HG03378 (cell line): ENCODE results near the gene FAN1.

Experiments used
- ATAC-seq: cut with Tn5 transposase; IDR thresholded peaks from one replicate; pipeline ENCODE4 v1.9.1; 2021; ENCODE audit warnings: mild to moderate bottlenecking, moderate library complexity; ENCODE audit not compliant: unreplicated experiment

Gene FAN1

GRCh38 chr15:30954674-30955073, 51.0 kb downstream of the FAN1 start:
- ATAC-seq = no peak

DNA sequence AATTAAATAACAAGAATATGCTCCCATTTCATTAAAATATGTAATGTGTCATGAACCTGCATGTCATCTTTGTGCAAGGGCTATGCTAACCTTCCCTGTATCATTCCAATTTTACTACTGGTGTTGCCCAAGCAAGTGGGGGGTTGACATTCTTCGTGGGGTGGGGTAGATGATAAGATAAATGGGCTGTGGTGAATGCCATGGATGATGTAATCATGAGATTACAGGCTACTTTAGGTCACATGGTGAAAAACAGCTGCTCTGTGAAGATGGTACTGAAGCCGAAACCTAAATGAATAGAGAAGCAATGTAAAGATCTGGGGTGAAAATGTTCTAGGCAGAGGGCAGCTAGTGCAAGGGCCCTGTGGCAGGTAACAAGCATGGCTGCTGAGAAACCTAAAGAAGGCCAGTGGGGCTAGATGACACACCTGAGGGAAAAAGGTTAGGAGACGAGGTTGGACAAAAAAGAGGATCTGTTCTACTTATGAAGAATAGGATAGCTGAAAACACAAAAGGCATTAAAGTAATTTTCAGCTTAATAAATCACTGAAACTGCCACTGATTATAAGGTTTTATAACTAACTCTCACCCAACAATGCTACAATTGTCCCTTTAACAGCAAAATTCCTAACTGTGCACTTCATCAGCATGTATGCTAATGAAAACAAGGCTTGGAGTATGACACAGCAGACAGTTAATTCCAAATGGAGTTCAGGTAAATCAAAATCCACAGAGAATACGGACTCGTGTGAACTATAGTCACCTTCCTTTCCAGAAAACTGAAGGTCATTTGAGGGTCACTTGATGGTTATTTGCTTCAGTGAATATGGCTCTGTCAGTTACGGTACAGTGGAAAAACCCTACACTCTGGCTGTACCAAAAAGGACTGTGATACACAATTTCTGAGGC, 52.8 kb downstream of the FAN1 start:
- ATAC-seq = no peak

- no peak for ATAC-seq
Measured at GRCh38 chr15:30958219-30958618, 54.5 kb downstream of the FAN1 start.

- no peak for ATAC-seq
Measured at GRCh38 chr15:30962079-30962478, 58.4 kb downstream of the FAN1 start.

GRCh38 chr15:30962659-30963058, 58.9 kb downstream of the FAN1 start:
- ATAC-seq = no peak

DNA sequence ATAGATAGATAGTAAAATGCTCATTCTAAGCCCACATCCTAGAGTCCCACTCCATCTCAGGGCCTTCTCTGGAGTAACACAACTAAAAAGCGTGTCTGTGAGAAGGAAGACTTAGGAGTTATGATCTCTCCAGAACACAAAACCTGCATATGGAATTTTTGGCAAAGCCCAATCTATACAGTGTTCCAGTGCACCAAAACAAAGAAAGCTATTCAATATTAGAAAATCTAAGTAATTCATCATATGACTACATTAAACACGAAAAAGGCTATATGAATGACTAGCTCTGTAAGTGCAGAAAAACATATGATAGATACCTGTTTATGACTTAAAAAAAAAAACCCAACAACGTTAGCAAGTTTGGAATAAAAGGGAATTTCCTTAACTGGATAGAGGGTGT, 60.0 kb downstream of the FAN1 start:
- ATAC-seq = no peak

DNA sequence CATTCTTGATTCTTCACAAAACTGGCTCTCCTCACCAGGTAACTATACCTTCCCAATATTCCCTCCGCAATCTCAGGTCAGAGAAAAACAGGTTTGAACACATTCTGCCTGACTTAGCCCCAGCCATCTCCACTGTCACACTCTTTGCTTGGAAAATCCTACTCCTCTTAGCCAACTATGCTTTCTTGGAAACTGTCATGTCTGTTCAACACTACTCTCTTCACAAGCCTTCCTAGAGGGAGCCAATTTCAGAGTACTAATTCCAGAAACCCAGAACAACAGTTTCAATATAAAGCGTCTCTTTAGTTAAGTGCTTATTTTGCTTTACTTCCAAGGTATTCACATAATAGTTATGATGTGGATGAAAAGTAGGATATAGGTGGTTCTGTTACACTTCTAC, 66.0 kb downstream of the FAN1 start:
- no peak for ATAC-seq

- ATAC-seq = no peak
Measured at GRCh38 chr15:30973379-30973778, 69.7 kb downstream of the FAN1 start.

GRCh38 chr15:30974112-30974511, 70.4 kb downstream of the FAN1 start:
- ATAC-seq = no peak

GRCh38 chr15:30978328-30978727, 74.6 kb downstream of the FAN1 start:
- no peak for ATAC-seq

DNA sequence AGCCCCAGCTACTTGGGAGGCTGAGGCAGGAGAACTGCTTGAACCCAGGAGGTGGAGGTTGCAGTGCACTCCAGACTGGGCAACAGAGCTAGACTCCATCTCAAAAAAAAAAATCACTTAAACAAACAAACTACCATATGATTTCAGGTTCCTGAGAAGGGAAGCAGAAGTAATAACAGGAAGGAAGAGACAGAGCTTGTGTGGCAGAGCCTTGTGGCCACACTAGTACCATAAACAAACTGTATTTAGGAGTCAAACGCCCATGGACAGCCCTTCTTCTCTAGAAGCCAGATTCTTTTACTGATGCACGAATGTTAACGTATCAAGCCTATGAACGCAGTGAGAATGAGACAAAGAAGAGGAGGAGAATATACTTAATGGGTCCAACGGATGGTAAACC, 75.7 kb downstream of the FAN1 start:
- ATAC-seq = no peak

GRCh38 chr15:30984118-30984517, 80.4 kb downstream of the FAN1 start:
- ATAC-seq = no peak

- no peak for ATAC-seq
Measured at GRCh38 chr15:30984542-30984941, 80.8 kb downstream of the FAN1 start.

DNA sequence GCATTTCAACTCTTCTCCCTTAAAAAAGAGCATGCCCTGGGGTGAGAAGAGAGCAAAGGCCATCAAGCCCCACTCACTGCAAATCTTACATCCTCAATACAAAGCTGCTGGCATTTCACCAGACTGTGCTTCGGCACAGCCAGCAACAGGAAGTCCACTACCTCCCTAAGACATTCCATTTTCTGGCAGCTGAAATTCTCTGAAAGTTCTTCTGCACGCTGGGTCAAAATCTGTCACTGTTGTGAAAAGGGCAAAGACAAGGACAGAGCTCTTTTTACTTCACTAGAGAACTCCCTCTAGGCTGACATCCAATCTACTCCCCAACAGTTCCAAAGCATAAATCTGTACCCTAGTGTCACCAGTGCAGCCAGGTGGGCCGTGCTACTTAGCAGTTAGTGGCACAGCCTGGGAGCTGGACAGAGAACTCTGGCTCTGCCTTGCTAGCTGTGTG, 81.4 kb downstream of the FAN1 start:
- no peak for ATAC-seq

GRCh38 chr15:30990036-30990435, 86.3 kb downstream of the FAN1 start:
- no peak for ATAC-seq

DNA sequence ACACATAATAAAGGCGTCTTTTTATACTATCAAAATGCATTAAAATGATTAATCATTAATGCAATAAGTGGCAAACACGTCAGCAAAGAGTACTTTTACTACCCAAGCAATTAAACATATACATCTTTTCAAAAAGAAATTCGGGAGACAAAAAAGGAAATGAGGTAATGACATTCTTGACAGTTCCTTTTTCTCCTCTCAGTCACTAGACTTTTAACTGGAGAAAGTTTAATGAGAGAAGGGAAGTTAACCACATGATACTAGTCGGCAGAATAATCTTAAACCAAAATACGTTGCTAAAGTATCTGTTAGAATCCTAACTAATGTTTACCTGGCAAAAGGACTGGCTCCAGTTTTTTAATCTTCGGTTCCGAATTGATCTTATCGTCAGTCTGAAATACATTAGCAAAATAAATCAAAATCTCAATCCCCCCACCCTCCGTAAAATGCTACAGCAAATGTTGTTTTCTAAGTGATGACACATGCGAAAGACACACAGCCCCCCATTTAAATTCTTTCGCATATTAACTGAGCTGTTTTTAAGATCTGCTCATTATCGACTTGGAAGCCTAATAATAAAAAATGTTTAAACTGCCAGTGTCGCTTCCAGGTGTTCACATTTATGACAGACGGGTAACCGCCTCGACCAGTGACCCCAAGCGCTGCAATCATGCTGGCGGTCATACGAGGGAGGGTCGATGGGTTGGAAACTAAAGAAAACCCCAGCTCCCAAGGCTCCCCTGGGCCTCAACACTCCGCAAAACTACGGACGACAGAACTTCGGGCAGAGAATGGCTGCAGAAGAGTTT, 86.9 kb downstream of the FAN1 start:
- peak; percentile 9 for ATAC-seq

DNA sequence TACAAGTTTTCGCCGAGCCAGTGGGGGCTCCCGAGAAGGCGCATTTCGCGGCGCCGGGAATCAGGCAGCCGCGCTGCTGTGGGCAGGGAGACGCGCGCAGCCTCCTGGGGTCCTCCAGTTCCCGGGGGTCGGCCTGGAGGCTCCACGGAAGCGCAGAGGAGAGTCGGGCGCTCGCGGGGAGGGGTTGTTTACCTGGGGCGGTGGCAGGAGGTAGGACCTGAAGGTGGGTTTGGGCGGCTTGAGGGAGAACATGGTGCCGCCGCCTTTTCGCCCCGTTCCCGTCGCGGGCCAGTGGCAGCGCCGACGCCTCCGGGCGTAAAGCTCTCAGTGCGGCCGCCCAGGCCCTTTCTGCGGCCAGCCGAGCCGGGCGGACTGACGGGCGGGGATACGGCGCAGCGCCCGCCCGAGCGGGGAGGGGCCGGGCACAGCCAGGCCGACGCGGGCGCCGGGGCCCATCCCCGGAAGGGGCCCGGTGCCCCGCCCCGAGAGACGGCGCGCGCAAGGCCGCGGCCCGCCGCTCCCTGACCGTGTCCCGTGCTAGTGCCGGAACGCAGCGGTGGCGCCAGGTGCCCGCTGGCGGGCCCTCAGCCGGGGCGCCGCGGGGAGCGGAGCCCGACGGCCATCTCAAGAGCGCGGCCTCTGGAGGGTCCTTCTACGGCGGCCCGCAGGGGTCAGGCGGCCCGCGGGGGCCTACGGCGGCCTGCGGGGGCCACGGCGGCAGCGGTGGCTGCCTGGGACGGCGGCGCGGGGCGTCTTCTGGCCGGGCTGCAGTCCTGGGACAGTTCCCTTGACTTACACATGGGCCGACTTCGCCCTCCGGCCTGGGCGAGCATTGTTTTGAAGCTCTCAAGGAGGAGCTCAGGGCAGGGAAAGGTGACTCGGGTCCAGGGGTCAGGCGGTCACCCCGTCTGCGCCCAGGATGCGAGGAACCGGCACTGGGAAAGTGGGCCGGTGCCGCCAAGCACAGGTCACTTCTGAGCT, 87.8 kb downstream of the FAN1 start, which contains the start of gene MTMR10:
Gene MTMR10, minus strand, starts transcription at position 374 of the 981 bp plus-strand sequence. Its CDS starts 122 bp downstream, at position 252.
- peak; percentile 65 for ATAC-seq

DNA sequence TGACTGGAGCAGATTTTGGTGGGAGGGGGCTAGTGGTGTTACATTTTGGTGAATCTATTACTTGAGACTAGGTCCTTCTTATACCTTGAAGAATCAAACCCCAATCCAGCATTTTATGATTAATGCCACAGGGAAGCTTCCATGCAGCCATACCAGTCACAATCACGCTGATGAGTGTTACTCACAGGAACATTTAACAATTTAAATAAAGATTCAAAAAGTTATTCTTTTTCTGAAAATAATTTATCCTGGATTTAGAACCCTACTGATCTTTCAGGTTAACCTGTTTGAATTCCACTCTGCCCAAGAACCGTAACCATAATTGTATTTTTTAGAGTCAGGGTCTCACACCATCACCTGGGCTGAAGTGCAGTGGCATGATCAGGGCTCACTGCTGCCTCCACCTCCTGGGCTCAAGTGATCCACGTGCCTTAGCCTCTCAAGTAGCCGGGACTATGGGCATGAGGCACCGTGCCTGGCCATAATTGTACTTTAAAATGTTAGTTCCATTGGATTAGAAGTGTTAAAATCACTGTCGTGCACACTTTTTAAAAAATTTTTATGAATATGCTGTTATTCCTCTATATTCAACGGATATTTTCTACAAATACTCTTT, 88.6 kb downstream of the FAN1 start:
- no peak for ATAC-seq
